ENCODE measurements around the gene DOCK8.

Gene DOCK8

DNA sequence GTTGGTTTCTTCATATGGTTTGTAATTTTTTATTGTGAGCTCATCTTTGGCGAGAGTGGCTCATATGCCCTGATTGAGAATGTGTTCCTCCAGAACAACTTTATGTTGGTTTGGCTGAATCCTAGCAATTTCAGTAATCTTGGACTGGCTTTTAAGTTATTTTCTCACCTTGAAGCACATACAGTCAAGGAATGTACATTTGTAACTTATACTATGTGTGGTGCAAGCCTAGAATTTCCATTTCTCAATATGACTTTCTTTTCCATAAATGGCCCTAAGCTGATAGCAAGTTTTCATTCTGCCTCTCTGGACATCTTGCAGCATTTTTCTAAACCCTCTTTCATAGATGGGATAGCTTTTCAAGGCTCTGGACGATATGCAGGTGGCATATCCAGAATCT lies 247.5 kb downstream of the DOCK8 start:
- no peak for DNase-seq (ENCODE audit: low read depth)

DNA sequence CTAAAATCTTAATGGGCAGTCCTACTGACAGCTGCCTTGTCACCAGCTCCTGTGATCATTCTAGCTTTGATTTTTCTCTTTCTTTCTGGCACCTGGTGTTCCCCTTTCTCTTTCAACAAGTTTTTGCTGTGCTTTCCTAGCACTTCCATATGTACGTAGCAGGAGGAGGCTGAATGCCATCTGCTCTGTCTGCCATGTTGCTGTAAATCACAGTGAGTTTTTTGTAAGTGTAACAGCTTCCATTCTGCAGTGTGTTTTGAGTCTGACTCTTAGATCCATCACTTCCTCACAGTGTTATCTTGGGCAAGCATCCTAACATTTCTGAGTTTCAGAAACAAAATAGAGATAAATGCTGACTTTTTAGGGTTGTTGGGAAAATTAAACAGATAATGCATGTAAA lies 247.9 kb downstream of the DOCK8 start:
- no peak for DNase-seq (ENCODE audit: low read depth)

DNA sequence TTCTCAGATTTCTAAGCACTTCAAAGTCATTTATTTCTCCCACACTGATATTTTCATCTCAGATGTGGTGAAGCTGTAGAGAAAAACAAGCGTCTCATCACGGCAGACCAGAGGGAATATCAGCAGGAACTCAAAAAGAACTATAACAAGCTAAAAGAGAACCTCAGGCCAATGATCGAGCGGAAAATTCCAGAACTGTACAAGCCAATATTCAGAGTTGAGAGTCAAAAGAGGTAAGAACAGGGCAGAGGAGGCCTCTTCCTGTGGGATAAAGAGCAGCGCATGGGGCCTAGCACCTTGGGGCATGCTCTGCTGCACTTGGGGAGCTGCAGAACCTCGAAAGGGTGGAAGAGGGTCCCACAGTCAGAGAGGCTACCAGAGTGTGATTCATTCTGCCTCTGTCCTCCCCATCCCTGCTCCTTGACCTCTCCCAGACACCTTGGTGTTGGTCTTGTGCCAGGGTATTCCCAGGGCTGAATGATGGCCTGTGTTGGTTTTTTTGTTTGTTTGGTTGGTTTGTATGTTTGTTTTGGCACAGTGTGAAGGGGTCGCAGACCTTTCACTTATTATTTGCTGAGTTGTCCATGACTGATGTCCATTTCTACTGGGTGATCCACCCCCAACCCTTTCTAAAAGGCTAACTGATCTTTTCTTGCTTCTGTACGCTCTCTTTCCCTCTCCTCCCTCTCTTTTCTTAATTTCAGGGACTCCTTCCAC lies 248.9 kb downstream of the DOCK8 start:
- DNase-seq (ENCODE audit: low read depth), result no peak

DNA sequence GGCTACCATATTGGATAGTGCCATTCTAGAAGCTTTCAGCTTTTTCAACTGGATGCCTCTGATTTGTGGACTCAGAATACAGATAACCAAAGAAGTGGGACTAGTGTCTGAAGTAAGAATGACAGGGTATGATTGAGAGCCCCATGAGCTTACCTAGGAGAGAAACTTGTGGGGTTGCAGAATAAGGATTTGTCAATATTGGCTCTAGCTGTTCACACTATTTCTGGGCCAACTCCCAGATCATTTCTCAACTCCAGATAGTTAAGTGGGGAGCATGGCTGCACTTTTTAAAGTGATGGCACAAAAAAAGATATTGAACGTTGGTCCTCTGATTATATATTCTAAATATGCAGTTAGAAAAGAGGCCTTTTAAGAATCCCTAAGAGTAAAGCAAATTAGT lies 252.1 kb downstream of the DOCK8 start:
- DNase-seq (ENCODE audit: low read depth), result no peak

DNA sequence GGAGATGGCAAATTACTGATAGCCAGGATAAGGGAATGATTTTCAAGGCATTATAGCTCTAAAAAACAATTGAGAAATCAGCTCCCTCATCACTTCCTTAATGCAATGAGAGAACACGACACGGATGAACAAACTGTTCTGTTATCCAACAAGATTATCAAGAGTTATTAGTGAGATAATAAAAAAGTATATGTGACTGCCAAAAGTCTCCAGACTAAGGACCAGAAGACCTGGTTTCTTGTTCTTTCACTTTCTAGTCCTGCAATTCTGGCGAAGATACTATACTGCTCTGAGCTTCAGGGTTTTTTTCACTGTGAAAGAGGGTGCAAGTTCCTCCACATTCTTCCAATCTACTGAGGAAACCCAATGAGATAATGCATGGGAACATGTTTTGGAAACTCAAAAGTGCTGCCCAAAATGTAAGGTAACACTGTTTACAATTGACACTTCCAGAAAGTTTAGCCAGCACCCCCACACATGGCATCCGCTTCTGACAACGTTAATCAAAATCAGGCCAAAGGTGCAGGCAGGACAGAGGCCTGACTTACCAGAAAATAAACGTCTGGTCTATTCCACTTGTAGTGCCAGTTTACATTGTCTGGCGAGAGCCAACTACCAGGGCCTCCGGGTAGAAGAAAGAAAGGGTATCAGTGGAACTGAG lies 254.2 kb downstream of the DOCK8 start:
- no peak for DNase-seq (ENCODE audit: low read depth)

DNA sequence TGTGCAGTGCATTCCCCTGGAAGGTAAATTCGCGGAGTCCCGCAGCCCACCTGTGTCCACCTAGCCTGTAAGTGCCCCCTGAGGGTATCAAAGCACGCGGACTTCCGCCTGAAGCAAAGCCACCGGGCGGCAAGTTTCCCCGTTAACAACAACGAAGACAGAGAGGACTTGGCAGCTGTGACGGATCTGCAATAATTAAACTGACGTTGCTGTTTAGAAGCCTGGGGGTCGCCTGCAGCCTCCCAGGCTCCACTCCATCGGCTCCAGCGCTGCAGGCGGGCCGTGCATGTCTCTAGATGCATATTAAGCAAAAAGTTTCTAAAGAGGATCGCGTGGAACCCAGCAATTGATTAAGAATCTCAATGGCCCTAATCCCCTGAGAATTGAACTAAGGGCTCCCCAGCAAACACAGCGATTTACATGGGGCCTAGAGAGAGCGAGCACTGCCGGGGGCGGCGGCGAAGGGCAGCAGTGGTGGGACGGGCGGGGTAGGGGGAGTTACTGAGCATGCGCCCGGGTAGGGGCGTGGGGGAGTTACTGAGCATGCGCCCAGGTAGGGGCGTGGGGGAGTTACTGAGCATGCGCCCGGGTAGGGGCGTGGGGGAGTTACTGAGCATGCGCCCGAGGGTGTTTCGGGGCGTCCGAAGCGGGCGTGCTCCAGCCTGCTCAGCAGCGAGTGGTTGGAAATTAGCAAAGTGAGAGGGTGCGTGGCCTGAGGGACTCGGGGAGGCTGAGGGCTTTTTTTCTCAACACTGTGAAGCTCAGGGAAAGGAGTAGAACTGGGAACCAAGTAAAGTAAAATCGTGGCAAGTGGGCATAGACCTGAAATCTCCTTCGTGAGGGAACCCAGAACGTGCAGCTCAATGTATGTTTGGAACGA lies 255.2 kb downstream of the DOCK8 start:
- peak; percentile 82 for DNase-seq (ENCODE audit: low read depth)

DNA sequence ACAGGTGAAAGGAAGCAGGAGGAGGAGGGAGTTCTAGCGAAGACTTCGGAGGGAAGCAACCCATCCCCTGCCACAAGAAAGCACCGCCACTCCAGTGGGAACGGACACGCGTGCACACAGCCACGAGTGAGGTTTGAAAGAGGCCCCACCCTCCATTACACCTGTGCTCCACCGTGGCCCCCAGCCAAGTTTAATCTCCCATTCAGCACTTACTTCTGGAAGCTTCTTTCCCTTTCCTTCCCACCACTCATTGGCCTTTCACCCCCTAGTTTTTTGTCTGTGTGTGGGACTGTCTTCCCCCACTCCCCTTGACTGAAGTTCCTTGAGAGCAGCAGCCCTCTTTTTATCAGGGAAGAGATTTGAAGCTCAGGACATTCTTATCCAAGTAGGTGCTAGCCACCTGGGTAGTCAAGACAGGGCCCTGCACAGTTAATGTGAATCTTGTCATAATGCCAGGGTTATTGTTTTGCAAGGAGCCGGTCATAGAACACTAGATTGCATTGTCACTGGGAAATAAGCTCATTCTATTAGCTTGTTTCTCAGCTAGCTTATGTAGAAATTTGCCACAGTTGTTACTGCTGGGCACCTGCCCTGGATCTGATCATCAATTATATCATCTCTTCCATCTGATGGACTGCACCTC lies 256.0 kb downstream of the DOCK8 start:
- DNase-seq (ENCODE audit: low read depth), result no peak

DNA sequence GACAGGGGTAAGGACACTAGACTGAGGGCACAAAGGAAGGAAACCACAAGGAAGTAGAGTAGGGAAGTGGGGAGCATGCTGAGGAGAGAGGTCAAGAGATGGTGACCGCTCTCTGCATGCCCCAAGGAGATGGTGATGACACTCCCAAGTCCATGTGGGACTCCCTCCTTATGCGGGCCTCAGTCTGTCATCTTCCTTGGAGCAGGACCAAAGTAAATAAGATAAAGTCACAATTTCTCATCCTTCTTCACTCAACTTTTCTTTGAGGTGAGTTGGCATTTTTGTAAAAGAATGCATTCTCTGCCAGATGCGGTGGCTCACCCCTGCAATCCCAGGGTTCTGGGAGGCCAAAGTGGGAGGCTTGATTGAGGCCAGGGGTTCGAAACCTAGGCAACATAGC lies 256.7 kb downstream of the DOCK8 start:
- no peak for DNase-seq (ENCODE audit: low read depth)

DNA sequence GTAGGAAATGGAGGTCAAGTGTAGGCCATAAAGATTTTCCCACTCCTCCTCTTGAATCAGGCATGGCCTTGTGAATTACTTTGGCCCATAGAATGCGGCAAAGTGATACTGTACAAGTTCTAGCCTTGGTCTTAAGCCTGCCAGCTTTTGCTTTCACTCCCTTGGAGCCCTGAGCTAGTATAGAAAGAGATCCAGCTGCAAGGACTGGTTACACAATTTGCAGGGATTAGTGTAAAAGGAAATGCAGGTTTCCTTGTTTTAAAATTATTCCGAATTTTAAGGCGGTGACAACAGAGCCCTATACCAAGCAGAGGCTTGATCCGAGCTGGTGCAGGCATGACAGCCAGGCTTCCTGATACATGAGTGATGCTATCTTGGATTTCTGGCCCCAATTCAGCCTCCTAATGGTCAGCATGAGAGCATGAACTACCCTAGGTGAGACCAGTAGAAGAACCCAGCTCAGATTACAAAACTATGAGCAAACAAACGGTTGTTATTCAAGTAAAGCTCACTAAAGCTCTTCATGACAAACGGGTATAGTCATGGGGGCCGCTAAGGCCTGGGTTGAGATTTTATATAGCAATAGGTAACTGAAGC lies 257.9 kb downstream of the DOCK8 start:
- DNase-seq (ENCODE audit: low read depth), result no peak

DNA sequence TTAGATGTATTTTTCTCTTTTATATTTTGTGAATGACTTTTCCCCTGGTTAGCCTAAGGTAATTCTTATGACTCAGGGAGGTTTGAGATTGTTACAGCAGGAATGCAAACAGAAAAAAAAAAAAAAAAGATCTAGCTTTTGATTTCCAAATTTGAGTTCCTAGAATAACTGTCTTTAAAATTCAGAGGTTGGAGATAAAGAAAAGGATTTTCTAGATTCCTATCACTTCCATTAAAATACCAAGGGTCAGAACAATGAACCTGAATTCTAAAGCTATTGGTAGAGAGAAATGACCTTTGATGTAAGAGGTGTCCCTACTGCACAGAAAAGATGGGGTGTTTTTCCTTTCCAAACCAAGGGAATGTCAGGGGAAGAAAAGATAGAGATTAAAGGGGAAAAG lies 262.5 kb downstream of the DOCK8 start:
- no peak for DNase-seq (ENCODE audit: low read depth)

DNA sequence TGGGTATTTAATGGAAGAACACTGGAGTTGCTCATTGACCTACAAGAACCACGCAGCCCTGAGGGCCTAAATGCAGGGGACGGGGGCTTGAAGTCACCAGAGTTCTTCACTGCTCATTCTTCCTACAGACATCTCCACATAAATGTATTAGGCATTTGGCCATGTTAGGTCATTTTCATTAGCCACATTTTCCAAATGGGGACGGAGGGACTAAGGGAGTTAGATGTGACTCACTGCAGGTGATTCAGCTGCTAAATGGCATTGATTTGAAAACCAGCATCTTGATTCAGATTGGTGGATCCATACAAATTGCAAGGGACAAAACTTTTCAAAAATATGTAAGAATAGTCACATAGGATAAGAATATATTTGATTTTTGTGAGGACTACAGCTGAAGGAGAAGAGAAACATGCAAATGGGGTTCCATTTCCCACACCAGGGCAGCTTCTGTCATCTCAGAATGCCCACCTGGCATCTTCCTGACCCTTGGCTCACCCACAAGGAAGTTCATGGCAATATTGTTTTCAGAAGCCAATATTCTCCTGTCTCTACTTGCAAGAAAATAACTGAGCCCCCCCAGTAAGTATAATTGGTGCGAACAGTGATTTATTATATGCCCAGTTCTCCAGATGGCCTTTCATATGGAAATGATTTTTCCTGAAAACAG lies 264.8 kb downstream of the DOCK8 start:
- no peak for DNase-seq (ENCODE audit: low read depth)

DNA sequence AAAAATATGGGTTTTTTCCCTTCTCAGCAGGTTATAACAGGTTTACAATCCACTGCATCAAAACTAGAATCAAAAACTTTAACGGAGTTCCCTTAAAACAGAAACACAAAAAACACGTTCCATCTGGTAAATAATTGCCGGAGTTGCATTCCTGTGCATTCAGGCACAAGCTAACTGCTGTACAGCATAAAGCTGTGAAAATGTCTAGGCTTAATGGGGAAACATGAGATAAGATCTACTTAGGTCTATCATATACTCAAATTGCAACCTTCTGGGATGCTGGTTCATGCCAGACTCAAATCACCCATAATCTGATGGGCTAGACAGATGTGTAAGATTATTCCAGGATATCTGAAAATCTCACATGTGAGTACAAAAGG lies 265.3 kb downstream of the DOCK8 start:
- no peak for DNase-seq (ENCODE audit: low read depth)

DNA sequence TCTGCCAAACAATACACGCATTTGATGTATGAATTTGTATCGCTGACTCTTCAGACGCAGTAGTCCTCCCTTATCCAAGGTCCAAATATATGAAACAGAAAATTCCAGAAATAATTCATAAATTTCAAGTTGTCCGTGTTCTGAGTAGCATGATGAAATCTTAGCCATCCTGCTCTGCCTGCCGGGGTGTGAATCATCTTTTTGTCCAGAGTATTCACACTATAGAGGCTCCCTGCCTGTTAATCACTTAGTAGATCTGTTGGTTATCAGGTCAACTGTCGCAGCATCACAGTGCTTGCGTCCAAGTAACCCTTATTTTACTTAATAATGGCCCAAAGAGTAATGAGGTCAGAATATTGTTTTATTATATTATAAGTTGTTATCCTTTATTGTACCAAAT lies 268.1 kb downstream of the DOCK8 start:
- DNase-seq (ENCODE audit: low read depth), result no peak

DNA sequence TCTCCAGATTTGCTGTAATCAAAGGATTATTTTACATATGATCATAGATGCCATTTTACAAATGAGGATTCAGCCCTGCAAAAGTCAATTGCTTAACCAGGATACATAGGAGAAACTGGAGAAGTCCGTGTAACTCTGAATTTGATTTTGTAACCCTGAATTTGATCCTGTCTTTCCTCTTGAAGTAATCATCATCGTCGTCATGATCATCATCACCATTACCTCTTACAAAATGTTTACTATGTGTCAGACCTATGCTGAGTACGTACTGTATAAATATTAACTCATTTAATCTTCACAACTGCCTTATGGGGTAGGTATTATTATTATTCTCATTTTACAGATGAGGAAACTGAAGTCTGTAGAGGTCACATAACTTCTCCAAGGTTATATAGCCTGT lies 271.5 kb downstream of the DOCK8 start:
- no peak for DNase-seq (ENCODE audit: low read depth)

DNA sequence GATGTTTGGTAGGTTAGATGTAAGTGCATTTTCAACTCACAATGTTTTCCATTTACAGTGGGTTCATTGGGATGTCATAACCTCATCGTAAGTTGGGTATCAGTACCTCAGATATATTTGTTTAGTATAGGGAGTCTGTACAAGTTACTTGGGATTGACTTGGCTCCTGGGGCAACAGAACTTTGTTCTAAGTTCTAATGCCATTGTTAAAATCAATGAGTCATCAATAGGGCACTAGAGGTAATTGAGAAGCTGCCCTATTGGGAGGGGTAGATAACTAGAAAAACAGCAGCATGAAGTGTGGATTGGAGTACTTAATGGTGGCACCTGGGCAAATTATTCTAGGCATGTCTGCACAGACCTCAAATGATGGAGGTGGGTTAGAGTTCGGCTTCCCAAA lies 272.8 kb downstream of the DOCK8 start:
- no peak for DNase-seq (ENCODE audit: low read depth)

DNA sequence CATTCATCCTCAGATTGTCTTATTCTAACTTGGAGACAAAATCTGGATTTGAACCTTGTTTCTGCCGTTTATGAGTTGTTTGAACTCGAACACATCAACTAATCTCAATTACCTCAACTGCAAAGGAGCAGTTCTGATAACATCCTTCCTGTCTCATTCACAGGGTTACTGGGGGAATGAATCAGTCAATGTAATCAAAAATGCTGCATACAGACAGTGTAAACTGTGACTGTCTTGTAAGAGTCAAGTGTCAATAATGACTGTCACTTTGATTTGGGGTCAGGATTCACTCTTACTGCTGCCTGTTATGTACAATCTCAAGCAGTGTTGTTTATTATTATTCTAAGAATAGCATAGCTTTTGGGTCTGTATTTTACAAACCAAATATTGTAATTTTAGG lies 273.8 kb downstream of the DOCK8 start:
- no peak for DNase-seq (ENCODE audit: low read depth)

DNA sequence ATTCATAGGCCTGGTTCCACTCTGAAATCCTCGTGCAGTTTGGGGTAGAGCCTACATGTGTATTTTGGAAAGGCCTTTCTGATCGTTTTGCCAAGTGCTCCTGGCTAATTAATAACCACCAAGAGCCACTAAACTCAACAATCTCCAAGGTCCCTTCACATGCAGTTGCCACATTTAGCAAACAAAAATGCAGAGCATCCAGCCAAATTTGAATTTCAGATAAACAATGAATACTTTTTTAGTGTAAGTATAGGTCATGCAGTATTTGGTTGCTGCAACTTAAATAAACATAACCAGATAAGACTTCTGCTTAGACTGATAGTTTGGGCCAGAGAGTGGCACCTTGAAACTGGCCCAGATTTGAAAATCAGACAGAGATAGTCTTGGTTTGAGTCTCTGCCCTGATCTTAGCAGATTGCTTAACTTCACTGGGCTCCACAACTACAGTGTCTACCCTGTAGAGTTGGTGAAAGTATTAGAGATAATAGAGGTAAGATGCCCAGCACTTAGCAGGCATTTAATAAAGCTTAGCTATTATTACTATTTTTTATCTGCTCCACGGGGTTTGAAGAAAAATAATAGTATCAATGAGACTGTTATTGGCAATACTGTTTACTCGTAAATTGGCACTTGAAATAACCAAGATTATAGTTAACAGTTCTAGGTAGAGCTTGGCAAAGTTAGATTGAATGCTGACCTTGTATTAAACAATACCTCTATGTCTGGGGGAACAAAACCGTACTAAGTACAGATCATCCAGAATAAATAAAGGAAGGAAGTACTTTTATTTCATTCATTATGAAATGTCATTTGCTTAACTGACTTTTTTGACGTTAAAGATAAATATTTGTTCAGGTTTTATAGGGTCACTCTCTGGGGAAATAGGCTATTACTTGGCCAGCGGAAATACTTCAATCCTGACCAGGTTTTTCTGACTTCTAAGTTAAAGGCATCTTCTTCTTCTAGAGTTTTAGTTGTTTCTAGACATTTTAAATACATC lies 274.8 kb downstream of the DOCK8 start:
- no peak for DNase-seq (ENCODE audit: low read depth)

DNA sequence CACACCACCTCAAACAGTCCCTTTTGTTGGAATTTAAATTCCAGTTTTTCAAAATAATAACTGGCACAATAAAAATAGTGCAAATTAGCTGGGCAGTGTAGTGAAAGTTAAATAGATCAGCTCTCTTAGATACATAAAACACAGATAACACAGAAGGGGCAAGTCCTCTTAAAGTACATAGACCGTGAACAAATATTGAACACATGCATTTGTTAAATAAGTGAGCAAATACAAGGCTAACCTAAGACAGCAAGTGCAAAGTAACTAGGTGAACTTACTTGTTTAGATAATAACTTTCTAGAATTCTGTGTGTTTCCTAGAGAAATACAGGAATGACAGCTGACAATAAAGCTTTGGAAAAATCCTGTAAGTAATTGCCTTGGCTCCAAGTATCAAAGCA lies 280.1 kb downstream of the DOCK8 start:
- no peak for DNase-seq (ENCODE audit: low read depth)

DNA sequence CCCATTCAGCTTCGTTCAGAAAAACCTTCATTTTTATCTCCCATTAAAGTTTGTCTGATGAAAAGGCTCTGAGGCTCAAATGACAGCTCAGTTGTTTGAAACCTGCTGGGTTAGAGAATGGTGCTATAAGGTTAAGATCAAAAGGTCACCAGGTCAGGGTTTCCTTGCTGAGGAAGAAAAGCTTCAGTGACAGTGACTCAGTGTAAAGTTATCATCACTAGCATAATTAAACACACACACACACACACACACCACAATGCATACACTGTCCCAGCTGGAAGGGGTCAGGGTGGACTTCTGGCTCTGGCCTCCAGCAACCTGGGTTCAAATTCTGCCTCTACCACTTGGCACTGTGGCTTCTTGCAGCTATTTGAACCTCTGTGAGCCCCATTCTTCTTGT lies 281.1 kb downstream of the DOCK8 start:
- DNase-seq (ENCODE audit: low read depth), result no peak

DNA sequence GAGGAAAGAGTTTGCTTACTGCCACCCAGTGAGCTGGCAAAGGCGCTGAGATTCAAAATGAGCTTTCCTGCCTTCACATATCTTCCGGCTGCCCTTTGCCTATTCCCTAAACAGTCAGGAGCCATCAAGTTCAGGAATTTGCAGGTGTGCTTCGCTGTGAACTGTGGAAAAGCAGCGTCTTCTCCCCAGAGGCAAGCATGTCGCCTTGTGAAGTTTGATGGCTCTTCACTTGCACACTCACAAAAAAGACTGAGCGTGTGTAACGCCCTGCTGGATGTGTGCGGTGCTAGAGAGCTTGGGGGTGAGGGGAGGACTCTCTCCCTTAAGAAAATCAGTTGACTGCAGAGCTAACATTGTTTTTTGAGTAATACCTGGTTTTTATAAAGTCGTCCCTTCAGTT lies 288.7 kb downstream of the DOCK8 start:
- no peak for DNase-seq (ENCODE audit: low read depth)
